Measurements from ENCODE around the gene ABCA4.

DNA sequence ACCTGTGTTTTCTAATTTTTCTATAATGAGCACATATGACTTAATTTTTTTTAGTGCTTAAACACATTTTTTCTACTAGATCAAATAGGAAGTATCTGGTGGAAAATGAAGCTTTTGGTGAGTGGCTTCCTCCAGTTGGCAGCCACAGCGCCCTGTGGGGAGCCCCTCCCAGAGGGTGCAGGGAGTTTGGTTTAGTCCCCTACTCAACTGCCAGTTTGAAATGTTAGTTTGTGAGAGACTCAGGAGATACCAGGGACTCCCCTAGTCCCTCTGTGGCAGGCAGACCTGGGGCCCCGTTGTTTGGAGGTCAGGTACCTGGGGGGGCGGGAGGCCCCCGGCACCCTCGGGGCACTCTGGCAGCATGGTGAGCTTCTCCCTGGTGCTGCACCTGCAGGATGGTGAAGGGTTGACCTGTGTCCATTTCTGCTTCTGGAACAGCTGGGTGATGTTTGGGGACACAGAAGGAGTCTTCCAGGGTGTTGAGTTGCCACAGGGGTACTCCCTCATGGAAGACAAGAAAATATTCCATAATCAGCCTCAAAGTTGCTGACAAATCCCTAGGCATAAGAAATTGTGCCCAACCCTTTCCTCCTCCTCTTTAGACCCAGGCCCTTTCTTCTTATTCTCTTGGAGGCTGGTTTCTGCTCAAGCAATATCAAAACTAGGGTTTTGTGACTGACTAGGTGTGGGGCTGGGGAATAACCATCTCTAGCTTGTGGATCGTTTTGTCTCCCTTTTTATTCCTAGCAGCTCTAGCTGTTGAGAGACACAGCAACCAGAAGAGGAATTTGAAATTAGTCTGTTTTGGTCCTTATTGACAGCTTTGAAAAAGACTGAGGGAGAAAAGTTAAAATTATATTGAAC, 91.6 kb downstream of the ABCA4 start:
- TF ChIP-seq EP300 (IDR thresholded peaks at IDR 0.05) (no peak), POLR2A (IDR thresholded peaks at IDR 0.05; ENCODE audit: low read depth) (no peak), CTCF (IDR thresholded peaks at IDR 0.05) (no peak), POLR2AphosphoS5 (IDR thresholded peaks at IDR 0.05) (no peak)

Measured in esophagus muscularis mucosa (tissue), 4 donors.